Bladder microvascular endothelial cell (primary cell): ENCODE measurements around the gene ZNF559. TPM values are rescaled to one million over a fixed set of nuclear protein-coding genes. Genes with fewer than 3 reads are reported as not detected.

Source experiments
- total RNA-seq: library from RNA; depleted of rRNA; stranded (reverse); fragments of >200 nt; gene quantifications from 2 replicates; pipeline ENCODE4 v1.2.3, GENCODE V29; 2014

ZNF559 gene
- 4.7 and 16.3 TPM in 2 replicates for total RNA-seq

GRCh38 chr19:9323919-9324583 is at the start of gene ZNF559:
TSS of gene ZNF559 (plus strand) at chr19:9324179. CDS start at chr19:9338550, 14,371 bp downstream.

GRCh38 chr19:9309139-9309973 is 14.6 kb upstream of the ZNF559 start, which contains the start of gene ZNF699:
TSS of gene ZNF699 (minus strand) at chr19:9309838. CDS start at chr19:9305119, 4,719 bp downstream.

GRCh38 chr19:9362905-9363304 is 38.9 kb downstream of the ZNF559 start, which contains the start of gene ZNF177:
TSS of gene ZNF177 (plus strand) at chr19:9363013. CDS start at chr19:9378312, 15,299 bp downstream.

Other genes starting within 250 kb of the ZNF559 start
- gene OR1M1, start 237.1 kb upstream of the ZNF559 start, total RNA-seq = not detected in 2 replicates
- not detected in 2 replicates for gene OR7G2, start 216.7 kb upstream of the ZNF559 start, total RNA-seq
- not detected in 2 replicates for gene OR7G1, start 208.4 kb upstream of the ZNF559 start, total RNA-seq
- not detected in 2 replicates for gene OR7G3, start 197.2 kb upstream of the ZNF559 start, total RNA-seq
- 8.4 and 17.7 TPM in 2 replicates for gene ZNF317, start 183.8 kb upstream of the ZNF559 start, total RNA-seq
- not detected in 2 replicates for gene OR7D2, start 145.2 kb upstream of the ZNF559 start, total RNA-seq
- gene OR7D4, start 104.6 kb upstream of the ZNF559 start, total RNA-seq = not detected in 2 replicates
- gene OR7E24, start 73.2 kb upstream of the ZNF559 start, total RNA-seq = not detected in 2 replicates
- 4.4 and 5.1 TPM in 2 replicates for gene ZNF699, start 14.3 kb upstream of the ZNF559 start, total RNA-seq
- 0.32 and 2.3 TPM in 2 replicates for gene ZNF177, start 38.8 kb downstream of the ZNF559 start, total RNA-seq
- 9.6 and 13.8 TPM in 2 replicates for gene ZNF266, start 111.4 kb downstream of the ZNF559 start, total RNA-seq
- gene ZNF560, start 174.4 kb downstream of the ZNF559 start, total RNA-seq = 0.06 and 0.49 TPM in 2 replicates
- 12.3 and 20.5 TPM in 2 replicates for gene ZNF426, start 214.5 kb downstream of the ZNF559 start, total RNA-seq